GM21717 (cell line): ENCODE results near the gene C5.
"Not testable (repeated sequence)": the region's sequence is repeated elsewhere in the genome, so short reads cannot be mapped to it uniquely, and the experiment has no call there.

Source experiments
- ATAC-seq: cut with Tn5 transposase; IDR thresholded peaks from one replicate; pipeline ENCODE4 v1.9.1; 2021; ENCODE audit warnings: mild to moderate bottlenecking, moderate library complexity; ENCODE audit not compliant: unreplicated experiment

The C5 gene

DNA sequence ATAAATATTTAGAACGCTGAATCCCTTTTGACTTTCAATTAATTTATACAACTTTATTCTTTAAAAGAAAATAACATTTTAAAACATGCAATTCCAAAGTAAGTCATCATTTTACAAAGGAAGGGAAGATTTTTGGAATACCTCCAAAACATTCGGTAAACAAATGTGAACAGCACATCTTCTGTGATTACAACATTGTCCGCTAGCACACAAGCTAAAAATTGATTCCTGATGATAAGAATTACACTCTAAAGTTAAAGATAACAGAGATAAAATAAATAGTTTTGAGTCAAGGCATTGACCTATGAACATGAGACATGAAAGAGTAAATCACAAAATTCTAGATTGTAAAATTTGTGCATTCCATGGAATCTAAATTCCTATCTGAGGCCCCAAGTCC is 67.2 kb downstream of the C5 start:
- ATAC-seq = no peak

DNA sequence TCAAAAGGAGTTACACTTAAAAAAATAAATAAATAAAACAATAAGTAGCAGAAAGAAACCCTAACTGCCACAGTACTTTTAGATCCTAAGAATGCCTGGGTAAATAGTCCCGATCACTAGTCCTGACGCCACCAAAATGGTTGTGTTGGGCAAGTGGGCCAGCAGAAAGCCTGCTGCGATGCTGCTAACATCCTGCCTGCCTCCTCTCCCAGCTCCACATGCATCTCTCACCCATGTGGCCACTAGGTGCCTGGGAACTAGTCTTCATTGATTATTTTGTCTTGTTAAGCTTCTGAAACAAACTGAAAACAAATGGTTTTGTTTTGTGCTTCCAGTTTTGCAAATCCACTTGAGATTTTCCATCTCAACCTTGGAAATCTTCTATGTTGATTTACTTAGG is 69.1 kb downstream of the C5 start:
- no peak for ATAC-seq

DNA sequence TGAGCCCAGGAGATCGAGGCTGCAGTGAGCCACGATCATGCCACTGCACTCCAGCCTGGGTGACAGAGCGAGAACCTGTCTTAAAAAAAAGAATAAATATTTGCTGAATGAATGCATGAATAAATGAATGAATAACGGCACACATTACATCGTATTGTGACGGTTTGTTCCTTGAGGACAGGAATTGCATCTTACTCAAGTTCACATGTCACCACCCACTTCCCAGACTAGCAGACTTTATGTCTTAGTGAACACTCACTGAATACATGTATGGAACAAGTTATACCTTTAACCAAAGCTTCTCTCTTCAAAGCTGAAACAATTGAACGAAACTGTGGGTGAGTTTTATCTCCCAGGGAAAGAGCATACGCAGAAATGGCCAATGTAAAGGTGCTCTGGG is 70.3 kb downstream of the C5 start:
- no peak for ATAC-seq

DNA sequence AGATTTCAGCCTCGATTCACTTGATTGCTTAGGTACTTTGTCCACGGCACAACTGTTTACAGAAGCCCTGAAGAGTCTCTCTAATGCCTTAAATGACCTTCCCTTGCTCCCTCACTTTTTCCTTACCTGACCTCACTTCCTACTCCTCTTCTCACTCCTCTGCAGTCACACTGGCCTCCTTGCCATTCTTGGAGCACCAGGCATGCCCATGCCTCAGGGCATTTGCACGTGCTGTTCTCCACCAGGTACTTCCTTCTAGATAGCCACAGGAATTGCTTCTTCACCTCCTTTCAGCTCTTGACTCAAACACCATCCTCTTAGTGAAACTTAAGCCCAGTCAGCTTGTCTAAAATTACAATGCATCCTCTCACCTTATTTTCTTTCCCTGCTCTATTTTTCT is 71.1 kb downstream of the C5 start:
- ATAC-seq = no peak

DNA sequence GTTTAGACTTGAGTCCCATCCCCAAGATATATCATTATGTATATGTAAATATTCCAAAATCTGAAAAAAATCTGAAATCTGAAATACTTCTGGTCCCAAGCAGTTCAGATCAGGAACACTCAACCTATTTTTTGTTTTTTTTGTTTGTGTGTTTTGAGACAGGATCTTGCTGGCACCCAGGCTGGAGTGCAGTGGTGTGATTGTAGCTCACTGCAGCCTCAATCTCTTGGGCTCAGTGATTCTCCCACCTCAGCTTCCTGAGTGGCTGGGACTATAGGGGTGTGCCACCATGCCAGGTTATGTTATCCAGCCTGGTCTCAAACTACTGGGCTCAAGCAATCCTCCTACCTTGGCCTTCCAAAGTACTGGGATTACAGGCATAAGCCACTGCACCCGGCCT is 72.8 kb downstream of the C5 start:
- no peak for ATAC-seq

DNA sequence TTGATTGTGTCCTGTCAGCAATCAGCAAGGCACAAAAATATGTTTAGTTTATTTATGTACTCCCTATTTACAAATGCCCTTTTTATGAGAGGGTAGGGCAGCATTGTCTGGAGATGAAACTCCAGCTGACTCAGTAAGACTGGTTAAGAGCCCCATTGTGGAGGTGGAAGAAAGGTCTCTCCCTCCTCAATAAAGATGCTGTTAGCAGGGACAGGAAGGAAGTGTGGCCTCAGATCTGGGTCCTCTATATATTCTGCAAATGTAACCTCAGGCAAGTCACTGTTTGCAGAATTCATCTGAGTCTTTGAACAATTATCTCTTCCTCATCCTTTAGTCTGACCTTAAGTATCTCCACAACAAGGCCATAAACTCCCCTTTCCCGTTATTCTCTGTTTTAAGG is 75.2 kb downstream of the C5 start:
- no peak for ATAC-seq

DNA sequence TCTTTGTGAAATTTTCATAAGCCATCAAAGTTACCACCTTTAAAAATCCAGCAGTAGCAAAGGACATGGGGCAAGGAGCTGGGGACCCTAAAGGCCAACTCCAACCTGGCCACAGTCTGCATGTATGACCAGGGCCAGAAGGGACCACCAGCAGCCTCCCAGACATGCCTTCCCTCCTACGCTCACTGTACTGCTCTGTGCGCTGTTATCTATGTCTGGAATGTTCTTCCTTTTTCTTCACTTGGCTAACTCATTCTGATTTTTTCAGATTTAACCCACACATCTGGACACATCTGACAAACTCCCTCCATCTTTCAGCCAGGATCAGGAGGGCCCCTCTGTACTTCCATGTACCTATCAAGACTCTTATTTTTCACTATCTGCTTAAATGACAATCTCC is 75.9 kb downstream of the C5 start:
- no peak for ATAC-seq

DNA sequence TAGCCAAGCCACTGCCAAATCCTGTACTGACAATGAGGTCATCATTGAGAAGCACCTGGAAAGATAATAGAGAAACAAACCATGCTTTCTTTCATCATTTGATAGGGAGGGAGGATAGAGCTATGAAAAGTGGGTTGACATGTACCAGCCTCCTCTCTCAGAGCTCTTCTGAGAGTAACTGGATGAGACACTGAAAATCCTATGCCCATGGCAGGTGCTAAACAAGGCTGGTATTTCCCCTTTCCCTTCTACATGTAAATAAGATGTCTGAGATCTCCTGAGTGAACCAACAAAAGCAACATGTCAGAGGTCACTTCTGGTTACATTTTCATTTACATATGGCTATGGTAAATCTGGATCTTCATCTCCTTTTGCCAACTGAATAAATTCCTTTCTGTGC is 78.1 kb downstream of the C5 start:
- ATAC-seq = no peak

DNA sequence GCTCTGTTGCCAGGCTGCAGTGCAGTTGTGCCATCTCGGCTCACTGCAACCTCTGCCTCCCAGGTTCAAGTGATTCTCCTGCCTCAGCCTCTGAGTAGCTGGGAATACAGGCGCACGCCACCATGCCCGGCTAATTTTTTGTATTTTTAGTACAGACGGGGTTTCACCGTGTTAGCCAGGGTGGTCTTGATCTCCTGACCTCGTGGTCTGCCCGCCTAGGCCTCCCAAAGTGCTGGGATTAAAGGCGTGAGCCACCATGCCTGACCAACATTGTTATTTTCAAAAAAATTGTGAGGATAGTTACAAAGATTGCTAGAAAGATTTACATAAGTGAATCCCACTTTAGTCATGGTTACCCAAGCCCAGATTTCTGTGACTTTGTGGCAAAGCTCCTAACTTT is 78.6 kb downstream of the C5 start:
- ATAC-seq = not testable (repeated sequence)

DNA sequence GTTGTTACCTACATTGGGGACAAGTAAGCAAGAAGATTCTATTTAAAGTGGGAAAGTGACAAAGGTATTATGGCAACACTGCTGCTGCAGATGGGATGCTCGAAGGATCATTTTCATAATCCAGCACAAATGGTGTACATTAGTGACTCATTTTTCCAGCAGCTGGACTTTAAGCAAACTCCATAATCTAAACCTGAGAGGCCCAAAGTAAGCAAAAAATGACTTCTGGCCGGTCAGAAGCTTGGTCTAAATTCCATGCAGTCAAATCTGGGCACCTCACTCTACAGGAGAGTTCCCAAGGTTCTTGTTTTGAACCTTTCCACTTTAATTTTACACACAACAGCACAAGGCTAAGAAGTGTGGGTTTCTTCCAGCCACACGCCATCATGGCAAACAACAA is 79.8 kb downstream of the C5 start:
- no peak for ATAC-seq

DNA sequence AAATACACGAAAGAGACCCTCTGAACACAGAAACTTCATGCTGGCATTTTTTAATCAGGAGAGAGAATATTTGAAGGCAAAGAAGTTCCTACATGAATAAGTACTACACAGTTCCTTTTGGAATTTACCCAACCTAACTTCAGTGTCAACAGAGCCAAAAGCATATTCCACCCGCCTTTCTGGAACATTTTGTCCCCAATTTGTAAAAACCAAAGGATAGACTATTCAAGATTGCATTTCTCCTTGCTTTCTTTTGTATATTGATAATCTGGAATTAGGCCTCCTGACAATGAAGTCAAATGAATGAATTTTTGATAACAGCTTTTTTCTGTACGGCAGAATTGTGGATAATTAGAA is 84.1 kb downstream of the C5 start:
- no peak for ATAC-seq

DNA sequence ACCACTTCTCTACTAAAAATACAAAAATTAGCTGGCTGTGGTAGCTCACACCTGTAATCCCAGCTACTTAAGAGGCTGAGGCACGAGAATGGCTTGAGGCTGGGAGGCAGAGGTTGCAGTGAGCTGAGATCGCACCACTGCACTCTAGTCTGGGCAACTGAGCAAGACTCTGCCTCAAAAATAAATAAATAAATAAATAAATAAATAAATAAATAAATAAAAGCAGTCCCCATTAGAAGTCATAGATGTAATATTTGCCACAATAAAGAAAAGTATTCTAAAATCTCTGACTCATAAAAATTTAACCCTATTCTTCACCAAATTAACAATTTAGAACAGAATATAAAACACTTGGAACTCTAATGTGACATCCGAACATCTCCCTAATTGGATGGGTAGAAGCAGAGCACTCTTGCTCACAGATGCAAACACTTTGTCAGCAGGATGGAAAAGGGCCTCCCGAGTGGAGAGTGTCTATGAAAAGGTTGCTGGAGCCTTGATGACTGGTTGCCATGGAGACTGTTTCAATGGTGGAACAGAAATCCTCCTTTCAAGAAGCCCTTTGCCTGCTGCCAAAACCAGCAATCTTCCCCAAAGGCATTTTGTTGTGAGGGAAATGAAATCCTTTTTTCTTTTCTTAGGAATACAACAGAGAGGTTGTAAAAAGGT is 84.6 kb downstream of the C5 start:
- no peak for ATAC-seq

DNA sequence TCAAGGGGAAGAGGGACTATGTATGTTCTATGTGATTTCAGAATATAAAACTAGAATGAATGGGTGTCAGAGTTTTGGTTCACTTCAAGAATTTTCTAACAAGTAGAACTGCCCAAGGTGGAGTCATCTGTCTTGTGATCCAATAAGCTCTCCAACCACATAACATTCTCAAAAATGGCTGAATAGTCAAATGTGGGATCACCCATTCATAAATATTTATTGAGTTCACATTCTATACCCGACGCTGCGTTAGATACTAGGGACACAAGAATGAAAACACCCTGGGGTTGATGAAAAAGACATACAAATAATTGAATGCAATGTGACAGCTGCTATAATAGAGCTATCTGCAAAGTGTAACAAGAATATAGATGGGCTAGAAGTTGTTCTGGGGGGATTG is 88.1 kb downstream of the C5 start:
- no peak for ATAC-seq

DNA sequence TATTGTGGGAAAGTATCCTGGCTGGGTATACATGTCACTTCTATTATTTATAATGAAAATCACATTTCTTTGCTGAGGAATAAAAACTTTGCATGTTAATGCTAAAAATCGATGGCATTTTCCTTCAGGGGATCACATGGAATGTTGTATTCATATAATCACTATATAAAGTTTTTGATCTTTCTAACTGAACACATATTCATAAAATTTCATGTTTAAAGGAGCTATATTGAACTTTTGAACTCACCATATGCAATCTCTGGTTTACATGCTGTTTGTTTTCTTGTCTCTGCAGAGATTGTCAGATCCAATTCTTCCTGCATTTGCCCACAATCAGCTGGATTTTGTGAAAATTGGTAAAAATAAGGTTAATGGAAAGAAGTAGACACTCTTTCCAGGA is 90.1 kb downstream of the C5 start:
- no peak for ATAC-seq

DNA sequence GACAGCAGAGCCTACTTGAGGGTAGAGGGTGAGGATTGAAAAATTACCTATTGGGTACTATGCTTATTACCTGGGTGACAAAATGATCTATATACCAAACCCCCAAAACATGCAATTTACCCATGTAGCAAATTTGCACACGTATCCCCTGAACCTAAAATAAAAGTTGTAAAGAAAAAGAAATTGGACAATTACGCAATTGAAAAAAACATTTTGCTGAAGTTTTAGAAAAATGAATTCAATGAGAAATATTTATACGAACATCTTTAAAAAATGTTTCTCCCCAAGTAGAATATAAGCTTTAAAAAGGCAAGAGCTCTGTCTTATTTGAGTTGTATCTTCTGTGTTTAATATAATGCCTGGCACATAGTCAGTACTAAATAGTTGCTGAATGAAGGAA is 93.2 kb downstream of the C5 start:
- no peak for ATAC-seq

DNA sequence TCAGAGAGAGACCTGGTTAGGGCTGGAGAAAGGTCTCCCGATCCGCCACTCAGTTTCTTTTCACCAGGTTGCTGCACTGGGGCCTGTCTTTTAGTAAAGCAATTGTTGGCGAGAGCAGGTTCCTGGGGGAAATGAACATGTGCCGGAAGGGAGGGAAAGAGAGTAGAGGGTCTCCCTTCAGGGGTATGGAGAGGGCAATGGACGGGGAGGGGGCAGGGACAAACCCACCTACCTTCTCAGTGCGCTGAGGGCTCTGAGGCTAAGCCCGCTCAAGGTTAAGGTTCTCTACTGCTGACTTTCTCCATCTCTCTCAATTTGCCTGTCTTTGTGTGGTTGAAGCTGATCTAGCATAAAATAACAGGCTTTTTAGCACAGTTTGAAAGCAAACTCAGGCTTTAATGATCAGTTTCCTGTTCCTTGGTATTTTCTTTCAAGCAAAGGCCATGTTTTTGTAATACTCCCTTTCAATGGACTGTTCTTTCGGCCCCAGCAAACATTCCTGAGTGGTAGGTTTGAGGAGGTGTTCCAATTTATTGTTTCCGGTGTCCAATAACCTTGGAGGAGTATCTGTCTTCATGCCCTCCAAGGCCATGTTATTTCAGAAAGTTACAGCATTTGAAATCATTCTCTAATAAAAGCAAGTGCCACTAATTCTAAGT is 98.0 kb downstream of the C5 start:
- no peak for ATAC-seq

DNA sequence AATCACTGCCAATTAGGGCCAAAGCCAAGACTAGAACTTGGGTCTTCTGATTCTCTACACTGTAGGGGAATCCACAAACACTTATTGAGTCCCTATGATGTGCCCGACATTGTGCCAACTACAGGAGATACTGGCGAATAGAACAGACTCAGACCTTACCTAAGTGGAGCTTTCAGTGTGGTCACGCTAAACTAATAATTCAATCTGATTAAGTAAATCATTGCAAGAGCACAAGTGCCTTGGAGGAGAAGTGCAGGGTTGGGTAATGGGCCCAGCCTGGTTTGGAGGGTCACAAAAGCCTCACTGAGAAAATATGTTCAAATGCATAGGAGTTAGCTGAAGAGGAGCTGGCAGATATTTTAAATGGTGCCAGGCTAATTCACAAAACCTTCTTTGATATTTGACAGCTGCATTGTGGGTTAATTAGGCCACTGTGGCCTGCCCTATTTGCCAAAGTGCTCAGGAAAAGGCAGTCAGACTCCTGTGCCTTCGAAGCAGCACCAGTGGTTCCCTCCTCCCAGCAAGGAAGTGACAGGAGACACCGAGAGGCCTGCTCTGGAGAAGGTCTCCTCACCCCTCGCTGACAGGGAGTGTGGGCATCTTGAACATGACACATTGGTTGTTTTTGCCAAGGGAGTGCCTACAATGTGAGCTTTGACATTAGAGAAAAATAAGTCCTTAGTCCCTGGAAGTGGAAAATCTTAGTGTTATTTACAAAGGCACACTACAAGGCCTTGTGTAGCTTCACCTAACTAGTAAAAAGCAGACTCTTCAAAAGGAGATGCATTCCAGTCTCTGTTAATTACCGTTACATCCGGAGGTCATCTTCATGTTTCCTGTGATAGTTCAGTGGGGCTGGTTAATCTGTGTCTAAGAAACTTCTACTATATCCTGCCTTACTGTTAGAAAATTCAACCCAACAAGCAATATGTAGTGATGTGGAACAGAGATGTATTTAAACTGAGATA is 99.4 kb downstream of the C5 start:
- ATAC-seq = no peak

DNA sequence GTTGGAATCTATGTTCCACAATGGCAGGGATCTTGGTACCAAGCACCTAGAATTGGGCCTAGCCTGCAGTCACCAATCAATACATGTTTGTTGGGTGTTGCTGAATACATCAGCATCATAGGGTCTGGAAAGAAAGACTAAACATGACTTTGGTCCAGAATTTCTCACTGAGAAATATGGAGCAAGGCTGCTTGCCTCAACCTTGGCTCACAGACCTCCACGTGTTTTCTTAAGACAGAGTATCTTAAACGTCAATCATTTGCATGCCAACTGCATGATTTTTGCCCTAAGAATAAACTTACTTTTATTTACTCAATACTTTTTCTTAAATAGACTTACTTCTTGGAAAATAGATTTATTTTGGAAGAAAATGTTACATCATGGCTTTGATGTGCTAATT is 100.8 kb downstream of the C5 start:
- no peak for ATAC-seq

DNA sequence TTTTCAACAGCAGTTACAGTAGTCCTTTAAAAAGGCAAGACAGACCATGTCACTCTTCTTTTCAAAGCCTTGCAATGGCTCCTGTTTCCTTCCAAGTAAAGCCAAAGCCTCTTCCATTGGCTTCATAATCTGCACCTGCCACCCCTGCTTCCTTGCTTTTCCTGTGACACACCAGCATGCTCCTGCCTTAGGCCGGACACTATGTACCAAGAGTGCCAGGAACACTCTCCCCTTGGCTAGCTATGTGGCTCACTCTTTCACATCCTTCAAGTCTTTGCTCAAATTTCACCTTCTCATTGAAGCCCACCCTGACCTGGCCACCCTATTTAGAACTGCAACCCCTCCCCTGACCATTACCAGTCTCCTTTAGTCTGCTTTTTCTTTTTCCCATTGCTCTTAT is 101.3 kb downstream of the C5 start:
- ATAC-seq = no peak

DNA sequence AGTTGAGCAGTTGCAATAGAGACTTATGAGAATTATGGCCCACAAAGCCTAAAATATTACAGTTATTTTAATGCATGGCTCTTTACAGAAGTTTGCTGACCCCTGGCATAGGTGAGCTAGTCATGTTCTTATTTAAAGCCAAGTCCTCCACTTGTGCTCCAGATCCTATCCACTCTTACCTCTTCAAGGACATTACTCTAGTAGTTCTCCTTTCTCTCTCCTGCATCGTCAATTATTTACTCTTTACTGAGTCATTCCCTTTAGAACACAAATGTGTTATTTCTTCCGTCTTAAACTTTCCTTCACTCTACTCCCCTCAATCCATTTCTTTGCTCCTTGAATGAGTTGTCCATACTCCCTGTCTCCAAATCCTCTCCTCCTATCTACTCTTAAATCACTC is 102.9 kb downstream of the C5 start:
- ATAC-seq = no peak

DNA sequence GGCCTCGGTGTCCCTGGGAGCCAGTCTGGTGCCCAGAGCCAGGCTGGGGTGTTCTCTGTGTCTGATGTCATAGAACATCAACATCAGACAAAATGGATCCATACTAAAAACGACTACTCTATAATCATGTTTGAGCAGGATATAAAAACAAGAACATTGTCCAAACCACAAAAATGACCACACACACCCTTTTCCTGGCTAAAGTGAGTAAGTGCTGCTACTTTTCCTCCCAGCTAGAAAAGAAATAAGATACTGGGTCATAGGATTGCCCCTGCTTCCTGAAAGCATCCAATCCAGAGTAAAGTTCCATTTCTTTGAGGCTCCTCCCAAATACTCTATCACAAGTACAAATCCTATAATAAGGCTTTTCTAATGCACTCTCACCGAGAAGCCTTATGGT is 103.8 kb downstream of the C5 start:
- ATAC-seq = no peak

DNA sequence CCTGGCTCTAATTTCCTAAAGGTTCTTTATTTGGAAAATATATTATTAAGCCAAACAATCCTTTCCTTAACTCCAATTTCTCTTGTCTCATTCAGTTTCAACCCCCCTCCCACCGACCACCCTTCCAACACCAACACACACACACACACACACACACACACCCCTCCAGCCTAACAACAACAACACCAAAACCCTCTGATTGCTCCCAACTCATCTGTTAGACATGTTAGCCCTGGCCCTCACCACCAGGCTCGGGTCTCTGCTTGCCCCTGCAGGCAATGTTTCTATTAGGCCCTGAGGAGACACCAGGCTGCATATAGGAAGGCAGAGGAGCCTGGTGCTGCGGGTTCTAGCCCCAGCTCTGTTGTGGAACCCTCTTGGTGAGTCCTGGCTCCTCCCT is 105.1 kb downstream of the C5 start:
- ATAC-seq = no peak
